Esophagus muscularis mucosa (tissue), 3 donors: ENCODE measurements around the gene HLA-F.

Experiments used
- CTCF ChIP-seq, 3 experiments: fragments of 200-600 bp in 2 of 3; fragments of 450-650 bp in 1 of 3; sonication (generic) in 2 of 3; IDR thresholded peaks; one replicate each; pipeline ENCODE4 v1.5.1; 2017 to 2019; ENCODE audit warnings: antibody characterized with exemption in 3 of 3, mild to moderate bottlenecking in 2 of 3, moderate library complexity in 1 of 3
- POLR2A ChIP-seq: fragments of 450-650 bp; IDR thresholded peaks from one replicate; pipeline ENCODE4 v1.6.1; 2017; ENCODE audit warnings: antibody characterized with exemption, moderate library complexity, mild to moderate bottlenecking, low read depth
- POLR2AphosphoS5 ChIP-seq, 2 donors: sonication (generic); formaldehyde crosslinking; IDR thresholded peaks; one replicate each; pipeline ENCODE4 v1.6.1; 2017; ENCODE audit warnings: antibody characterized with exemption in 2 of 2

GRCh38 chr6:29762781-29763214 lies 39.6 kb downstream of the HLA-F start:
- no peak for TF ChIP-seq CTCF (IDR thresholded peaks at IDR 0.05)
- TF ChIP-seq POLR2A, result no peak
- no peak for TF ChIP-seq POLR2AphosphoS5 (IDR thresholded peaks at IDR 0.05)
